ENCODE measurements around the gene PERP.

GRCh38 chr6:138107752-138108592 lies 753 bp upstream of the PERP start:
- TF ChIP-seq, protein P1, sequence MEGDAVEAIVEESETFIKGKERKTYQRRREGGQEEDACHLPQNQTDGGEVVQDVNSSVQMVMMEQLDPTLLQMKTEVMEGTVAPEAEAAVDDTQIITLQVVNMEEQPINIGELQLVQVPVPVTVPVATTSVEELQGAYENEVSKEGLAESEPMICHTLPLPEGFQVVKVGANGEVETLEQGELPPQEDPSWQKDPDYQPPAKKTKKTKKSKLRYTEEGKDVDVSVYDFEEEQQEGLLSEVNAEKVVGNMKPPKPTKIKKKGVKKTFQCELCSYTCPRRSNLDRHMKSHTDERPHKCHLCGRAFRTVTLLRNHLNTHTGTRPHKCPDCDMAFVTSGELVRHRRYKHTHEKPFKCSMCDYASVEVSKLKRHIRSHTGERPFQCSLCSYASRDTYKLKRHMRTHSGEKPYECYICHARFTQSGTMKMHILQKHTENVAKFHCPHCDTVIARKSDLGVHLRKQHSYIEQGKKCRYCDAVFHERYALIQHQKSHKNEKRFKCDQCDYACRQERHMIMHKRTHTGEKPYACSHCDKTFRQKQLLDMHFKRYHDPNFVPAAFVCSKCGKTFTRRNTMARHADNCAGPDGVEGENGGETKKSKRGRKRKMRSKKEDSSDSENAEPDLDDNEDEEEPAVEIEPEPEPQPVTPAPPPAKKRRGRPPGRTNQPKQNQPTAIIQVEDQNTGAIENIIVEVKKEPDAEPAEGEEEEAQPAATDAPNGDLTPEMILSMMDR (IDR thresholded peaks at IDR 0.05; ENCODE audit: poor library complexity, severe bottlenecking), result no peak
- no peak for TF ChIP-seq EZH2 (IDR thresholded peaks at IDR 0.05; ENCODE audit: borderline replicate concordance, insufficient read depth, low read length, poor library complexity, severe bottlenecking)
- TF ChIP-seq, protein P2, sequence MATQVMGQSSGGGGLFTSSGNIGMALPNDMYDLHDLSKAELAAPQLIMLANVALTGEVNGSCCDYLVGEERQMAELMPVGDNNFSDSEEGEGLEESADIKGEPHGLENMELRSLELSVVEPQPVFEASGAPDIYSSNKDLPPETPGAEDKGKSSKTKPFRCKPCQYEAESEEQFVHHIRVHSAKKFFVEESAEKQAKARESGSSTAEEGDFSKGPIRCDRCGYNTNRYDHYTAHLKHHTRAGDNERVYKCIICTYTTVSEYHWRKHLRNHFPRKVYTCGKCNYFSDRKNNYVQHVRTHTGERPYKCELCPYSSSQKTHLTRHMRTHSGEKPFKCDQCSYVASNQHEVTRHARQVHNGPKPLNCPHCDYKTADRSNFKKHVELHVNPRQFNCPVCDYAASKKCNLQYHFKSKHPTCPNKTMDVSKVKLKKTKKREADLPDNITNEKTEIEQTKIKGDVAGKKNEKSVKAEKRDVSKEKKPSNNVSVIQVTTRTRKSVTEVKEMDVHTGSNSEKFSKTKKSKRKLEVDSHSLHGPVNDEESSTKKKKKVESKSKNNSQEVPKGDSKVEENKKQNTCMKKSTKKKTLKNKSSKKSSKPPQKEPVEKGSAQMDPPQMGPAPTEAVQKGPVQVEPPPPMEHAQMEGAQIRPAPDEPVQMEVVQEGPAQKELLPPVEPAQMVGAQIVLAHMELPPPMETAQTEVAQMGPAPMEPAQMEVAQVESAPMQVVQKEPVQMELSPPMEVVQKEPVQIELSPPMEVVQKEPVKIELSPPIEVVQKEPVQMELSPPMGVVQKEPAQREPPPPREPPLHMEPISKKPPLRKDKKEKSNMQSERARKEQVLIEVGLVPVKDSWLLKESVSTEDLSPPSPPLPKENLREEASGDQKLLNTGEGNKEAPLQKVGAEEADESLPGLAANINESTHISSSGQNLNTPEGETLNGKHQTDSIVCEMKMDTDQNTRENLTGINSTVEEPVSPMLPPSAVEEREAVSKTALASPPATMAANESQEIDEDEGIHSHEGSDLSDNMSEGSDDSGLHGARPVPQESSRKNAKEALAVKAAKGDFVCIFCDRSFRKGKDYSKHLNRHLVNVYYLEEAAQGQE (IDR thresholded peaks at IDR 0.05; ENCODE audit: borderline replicate concordance), result no peak
- TF ChIP-seq EP300 (conservative IDR thresholded peaks at IDR 0.05; ENCODE audit: poor library complexity, severe bottlenecking), result no peak
- TF ChIP-seq POLR2AphosphoS5 (IDR thresholded peaks at IDR 0.05), result no peak
- TF ChIP-seq SMC3 (conservative IDR thresholded peaks at IDR 0.05; ENCODE audit: poor library complexity), result no peak

Measured in neural cell (in vitro differentiated cells).